ENCODE measurements around the gene SART1. TPM values are rescaled to one million over a fixed set of nuclear protein-coding genes. Genes with fewer than 3 reads are reported as not detected.
"Not testable (repeated sequence)": the region's sequence is repeated elsewhere in the genome, so short reads cannot be mapped to it uniquely, and the experiment has no call there.

The SART1 gene
- polyA plus RNA-seq, 1 donor from 2014 or later, result 34.9 TPM

DNA sequence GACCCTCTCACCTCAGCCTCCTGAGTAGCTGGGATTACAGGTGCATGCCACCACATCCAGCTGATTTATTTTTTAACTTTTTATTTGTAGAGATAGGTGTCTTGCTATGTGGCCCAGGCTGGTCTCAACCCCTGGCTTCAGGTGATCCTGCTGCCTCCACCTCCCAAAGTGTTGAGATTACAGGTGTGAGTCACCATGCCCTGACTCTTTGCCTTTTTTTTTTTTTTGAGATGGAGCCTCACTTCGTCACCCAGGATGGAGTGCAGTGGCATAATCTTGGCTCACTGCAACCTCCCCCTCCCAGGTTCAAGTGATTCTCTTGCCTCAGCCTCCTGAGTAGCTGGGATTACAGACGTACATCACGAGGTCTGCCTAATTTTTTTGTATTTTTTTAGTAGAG is 9.9 kb upstream of the SART1 start:
- not testable (repeated sequence) for H3K27me3 ChIP-seq (ENCODE audit: insufficient read depth, low read depth, low read length); H3K79me2 ChIP-seq (replicated peaks; ENCODE audit: insufficient read depth, low read length); H3K4me2 ChIP-seq (ENCODE audit: low read length); H3K4me3 ChIP-seq (ENCODE audit: low read length); H2AFZ ChIP-seq (ENCODE audit: low read depth, low read length); H3K9me3 ChIP-seq (ENCODE audit: low read length); H3F3A ChIP-seq (ENCODE audit: insufficient read depth, low read length, poor library complexity, severe bottlenecking); H3K9ac ChIP-seq (ENCODE audit: low read length); H4K20me1 ChIP-seq (ENCODE audit: insufficient read depth); H3K9me2 ChIP-seq (ENCODE audit: insufficient read depth, low read length); H3K36me3 ChIP-seq (ENCODE audit: insufficient read depth, low read length); H3K27ac ChIP-seq (ENCODE audit: low read length)

DNA sequence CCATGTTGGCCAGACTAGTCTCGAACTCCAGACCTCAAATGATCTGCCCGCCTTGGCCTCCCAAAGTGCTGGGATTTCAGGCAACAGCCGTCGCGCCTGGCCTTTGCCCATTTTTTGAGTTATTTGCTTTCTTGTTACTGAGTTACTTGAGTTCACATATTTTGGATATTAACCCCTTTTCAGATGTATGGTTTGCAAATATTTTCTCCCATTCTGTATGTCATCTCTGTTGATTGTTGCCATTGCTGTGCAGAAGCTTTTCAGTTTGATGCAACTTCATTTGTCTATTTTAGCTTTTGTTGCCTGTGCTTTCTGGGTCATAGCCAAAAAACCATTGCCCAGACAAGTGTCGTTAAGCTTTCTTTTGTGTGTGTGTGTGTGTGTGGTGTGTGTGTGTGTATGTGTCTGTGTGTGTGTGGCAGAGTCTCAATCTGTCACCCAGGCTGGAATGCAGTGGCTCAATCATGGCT is 9.4 kb upstream of the SART1 start:
- Histone ChIP-seq H3K27me3 (ENCODE audit: insufficient read depth, low read depth, low read length) (no peaks in the 10 kb centered on the region), H3K9me2 (ENCODE audit: insufficient read depth, low read length) (no peaks in the 10 kb centered on the region), H3K36me3 (ENCODE audit: insufficient read depth, low read length) (no peaks in the 10 kb centered on the region), H3K9ac (ENCODE audit: low read length) (no peak overlapping the region), H3K79me2 (replicated peaks; ENCODE audit: insufficient read depth, low read length) (no peaks in the 10 kb centered on the region), H3K27ac (ENCODE audit: low read length) (no peak overlapping the region), H3F3A (ENCODE audit: insufficient read depth, low read length, poor library complexity, severe bottlenecking) (no peaks in the 10 kb centered on the region), H4K20me1 (ENCODE audit: insufficient read depth) (no peaks in the 10 kb centered on the region), H2AFZ (ENCODE audit: low read depth, low read length) (no peak overlapping the region), H3K9me3 (ENCODE audit: low read length) (no peaks in the 10 kb centered on the region), H3K4me2 (ENCODE audit: low read length) (no peak overlapping the region), H3K4me3 (ENCODE audit: low read length) (no peak overlapping the region)
- TF ChIP-seq RAD21 (conservative IDR thresholded peaks at IDR 0.05), result no peak
- no peak for TF ChIP-seq EP300 (conservative IDR thresholded peaks at IDR 0.05; ENCODE audit: poor library complexity, severe bottlenecking)
- TF ChIP-seq SMC3 (conservative IDR thresholded peaks at IDR 0.05; ENCODE audit: poor library complexity), result no peak
- TF ChIP-seq, protein P1, sequence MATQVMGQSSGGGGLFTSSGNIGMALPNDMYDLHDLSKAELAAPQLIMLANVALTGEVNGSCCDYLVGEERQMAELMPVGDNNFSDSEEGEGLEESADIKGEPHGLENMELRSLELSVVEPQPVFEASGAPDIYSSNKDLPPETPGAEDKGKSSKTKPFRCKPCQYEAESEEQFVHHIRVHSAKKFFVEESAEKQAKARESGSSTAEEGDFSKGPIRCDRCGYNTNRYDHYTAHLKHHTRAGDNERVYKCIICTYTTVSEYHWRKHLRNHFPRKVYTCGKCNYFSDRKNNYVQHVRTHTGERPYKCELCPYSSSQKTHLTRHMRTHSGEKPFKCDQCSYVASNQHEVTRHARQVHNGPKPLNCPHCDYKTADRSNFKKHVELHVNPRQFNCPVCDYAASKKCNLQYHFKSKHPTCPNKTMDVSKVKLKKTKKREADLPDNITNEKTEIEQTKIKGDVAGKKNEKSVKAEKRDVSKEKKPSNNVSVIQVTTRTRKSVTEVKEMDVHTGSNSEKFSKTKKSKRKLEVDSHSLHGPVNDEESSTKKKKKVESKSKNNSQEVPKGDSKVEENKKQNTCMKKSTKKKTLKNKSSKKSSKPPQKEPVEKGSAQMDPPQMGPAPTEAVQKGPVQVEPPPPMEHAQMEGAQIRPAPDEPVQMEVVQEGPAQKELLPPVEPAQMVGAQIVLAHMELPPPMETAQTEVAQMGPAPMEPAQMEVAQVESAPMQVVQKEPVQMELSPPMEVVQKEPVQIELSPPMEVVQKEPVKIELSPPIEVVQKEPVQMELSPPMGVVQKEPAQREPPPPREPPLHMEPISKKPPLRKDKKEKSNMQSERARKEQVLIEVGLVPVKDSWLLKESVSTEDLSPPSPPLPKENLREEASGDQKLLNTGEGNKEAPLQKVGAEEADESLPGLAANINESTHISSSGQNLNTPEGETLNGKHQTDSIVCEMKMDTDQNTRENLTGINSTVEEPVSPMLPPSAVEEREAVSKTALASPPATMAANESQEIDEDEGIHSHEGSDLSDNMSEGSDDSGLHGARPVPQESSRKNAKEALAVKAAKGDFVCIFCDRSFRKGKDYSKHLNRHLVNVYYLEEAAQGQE (IDR thresholded peaks at IDR 0.05; ENCODE audit: borderline replicate concordance), result no peak
- TF ChIP-seq TAF1 (IDR thresholded peaks at IDR 0.05; ENCODE audit: low read depth), result no peak
- TF ChIP-seq, protein P2, sequence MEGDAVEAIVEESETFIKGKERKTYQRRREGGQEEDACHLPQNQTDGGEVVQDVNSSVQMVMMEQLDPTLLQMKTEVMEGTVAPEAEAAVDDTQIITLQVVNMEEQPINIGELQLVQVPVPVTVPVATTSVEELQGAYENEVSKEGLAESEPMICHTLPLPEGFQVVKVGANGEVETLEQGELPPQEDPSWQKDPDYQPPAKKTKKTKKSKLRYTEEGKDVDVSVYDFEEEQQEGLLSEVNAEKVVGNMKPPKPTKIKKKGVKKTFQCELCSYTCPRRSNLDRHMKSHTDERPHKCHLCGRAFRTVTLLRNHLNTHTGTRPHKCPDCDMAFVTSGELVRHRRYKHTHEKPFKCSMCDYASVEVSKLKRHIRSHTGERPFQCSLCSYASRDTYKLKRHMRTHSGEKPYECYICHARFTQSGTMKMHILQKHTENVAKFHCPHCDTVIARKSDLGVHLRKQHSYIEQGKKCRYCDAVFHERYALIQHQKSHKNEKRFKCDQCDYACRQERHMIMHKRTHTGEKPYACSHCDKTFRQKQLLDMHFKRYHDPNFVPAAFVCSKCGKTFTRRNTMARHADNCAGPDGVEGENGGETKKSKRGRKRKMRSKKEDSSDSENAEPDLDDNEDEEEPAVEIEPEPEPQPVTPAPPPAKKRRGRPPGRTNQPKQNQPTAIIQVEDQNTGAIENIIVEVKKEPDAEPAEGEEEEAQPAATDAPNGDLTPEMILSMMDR (IDR thresholded peaks at IDR 0.05; ENCODE audit: poor library complexity, severe bottlenecking), result no peak
- TF ChIP-seq POLR2AphosphoS5 (IDR thresholded peaks at IDR 0.05), result no peak
- TF ChIP-seq EZH2 (IDR thresholded peaks at IDR 0.05; ENCODE audit: borderline replicate concordance, insufficient read depth, low read length, poor library complexity, severe bottlenecking), result no peak
- no peak for TF ChIP-seq MXI1 (conservative IDR thresholded peaks at IDR 0.05; ENCODE audit: poor library complexity, severe bottlenecking)

DNA sequence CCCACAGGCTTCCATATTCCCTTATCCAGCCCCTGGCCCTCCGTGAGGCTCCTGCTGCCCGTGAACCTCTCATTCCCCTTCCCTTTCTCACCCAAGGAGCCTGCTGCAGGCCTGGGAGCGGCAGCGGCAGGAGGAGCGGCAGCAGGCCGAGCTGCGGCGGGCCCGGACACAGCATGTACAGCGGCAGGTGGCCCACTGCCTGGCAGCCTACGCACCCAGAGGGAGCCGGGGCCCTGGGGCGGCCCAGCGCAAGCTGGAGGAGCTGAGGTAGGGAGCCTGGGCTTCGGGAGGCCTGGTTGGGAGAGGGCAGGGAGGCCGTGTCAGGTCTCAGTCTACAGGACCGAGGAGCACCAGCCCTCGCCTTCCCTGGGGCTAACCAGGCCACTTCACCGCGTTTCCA is 8.1 kb upstream of the SART1 start:
- TF ChIP-seq SMC3 (conservative IDR thresholded peaks at IDR 0.05; ENCODE audit: poor library complexity) (no peak), EP300 (conservative IDR thresholded peaks at IDR 0.05; ENCODE audit: poor library complexity, severe bottlenecking) (no peak), TAF1 (IDR thresholded peaks at IDR 0.05; ENCODE audit: low read depth) (no peak), EZH2 (IDR thresholded peaks at IDR 0.05; ENCODE audit: borderline replicate concordance, insufficient read depth, low read length, poor library complexity, severe bottlenecking) (no peak), RAD21 (conservative IDR thresholded peaks at IDR 0.05) (no peak), POLR2AphosphoS5 (IDR thresholded peaks at IDR 0.05) (no peak)
- no peak overlapping the region for H3K4me3 ChIP-seq (ENCODE audit: low read length)
- H3K9me3 ChIP-seq (ENCODE audit: low read length), result no peaks in the 10 kb centered on the region

More for the DNA sequence above, 8.1 kb upstream of the SART1 start:
- no peaks in the 10 kb centered on the region for H3K9me2 ChIP-seq (ENCODE audit: insufficient read depth, low read length)
- H2AFZ ChIP-seq (ENCODE audit: low read depth, low read length), result no peak overlapping the region
- no peaks in the 10 kb centered on the region for H3K27me3 ChIP-seq (ENCODE audit: insufficient read depth, low read depth, low read length)
- no peak overlapping the region for H3K9ac ChIP-seq (ENCODE audit: low read length)
- no peaks in the 10 kb centered on the region for H3K36me3 ChIP-seq (ENCODE audit: insufficient read depth, low read length)
- H3K79me2 ChIP-seq (replicated peaks; ENCODE audit: insufficient read depth, low read length), result no peaks in the 10 kb centered on the region
- H3K4me2 ChIP-seq (ENCODE audit: low read length), result no peak overlapping the region
- H4K20me1 ChIP-seq (ENCODE audit: insufficient read depth), result no peaks in the 10 kb centered on the region
- H3F3A ChIP-seq (ENCODE audit: insufficient read depth, low read length, poor library complexity, severe bottlenecking), result no peaks in the 10 kb centered on the region
- no peak overlapping the region for H3K27ac ChIP-seq (ENCODE audit: low read length)
